GM19372 (cell line): ENCODE measurements around the gene FOXD4L3.
"Not testable (repeated sequence)": the region's sequence is repeated elsewhere in the genome, so short reads cannot be mapped to it uniquely, and the experiment has no call there.

Source experiments
- ATAC-seq: cut with Tn5 transposase; IDR thresholded peaks from one replicate; pipeline ENCODE4 v1.9.1; 2021; ENCODE audit warnings: mild to moderate bottlenecking, low read depth, moderate library complexity; ENCODE audit not compliant: unreplicated experiment

FOXD4L3 gene

DNA sequence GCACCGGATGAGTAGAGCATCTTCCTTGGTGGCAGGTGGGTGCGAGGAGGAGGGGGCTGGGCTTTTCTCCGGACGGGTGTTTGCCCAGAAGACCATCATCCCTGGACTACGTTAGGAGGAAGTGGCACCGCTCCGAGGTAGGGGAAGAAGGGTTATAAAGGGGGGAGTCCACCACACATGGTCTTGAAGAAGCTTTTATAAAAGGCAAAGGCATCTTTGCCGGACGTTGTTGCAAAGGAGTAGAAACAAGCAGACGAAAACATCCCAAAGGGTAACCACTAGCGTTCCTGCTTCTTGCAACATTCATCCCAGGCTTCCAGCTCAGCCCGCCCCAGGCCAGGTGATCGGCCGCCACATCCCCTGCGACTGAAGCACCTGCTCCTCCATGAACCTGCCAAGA, at the start of gene FOXD4L3:
FOXD4L3 (plus strand) TSS at position 301 of the 400 bp plus-strand sequence; CDS start at position 386, 85 bp downstream.
- ATAC-seq: not testable (repeated sequence)

- ATAC-seq: not testable (repeated sequence)
Measured at GRCh38 chr9:68281041-68281440, 21.6 kb upstream of the FOXD4L3 start.

DNA sequence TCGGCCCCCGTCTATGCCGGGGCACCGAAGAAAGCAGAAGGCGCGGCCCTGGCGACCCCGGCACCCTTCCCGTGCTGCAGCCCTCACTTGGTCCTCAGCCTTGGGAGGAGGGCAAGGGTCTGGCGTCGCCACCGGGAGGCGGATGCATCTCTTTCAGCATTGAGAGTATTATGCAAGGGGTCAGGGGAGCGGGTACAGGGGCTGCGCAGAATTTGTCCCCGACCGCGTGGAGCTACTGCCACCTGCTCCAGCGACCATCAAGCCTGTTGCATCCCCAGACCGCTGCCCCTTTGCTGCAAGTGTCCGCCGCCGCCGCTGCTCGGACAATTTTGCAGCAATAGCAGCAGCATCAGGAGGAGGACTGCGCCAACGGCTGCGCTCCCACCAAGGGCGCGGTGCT, 1.1 kb downstream of the FOXD4L3 start:
- ATAC-seq: not testable (repeated sequence)

GRCh38 chr9:68304212-68304611, 1.5 kb downstream of the FOXD4L3 start:
- not testable (repeated sequence) for ATAC-seq

DNA sequence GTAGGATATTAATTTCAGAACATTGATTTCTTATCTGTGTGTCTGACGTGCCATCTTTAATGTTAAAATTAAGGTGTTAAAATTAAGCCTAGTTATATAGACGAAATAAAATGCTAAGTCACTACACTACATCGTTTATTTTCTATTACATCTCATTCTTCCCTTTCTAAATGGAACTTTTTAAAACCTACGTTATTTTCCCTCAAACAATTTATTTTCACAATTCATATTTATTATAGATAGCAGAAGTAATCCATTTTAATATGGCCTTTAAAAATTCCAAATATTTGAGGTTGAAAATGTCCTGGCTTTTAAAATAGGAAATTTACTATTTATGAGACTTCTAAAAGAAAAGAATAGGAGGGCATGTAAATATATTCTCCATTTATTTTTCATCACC, 2.1 kb downstream of the FOXD4L3 start:
- ATAC-seq: not testable (repeated sequence)

- not testable (repeated sequence) for ATAC-seq
Measured at GRCh38 chr9:68305680-68306285, 3.1 kb downstream of the FOXD4L3 start.

GRCh38 chr9:68306391-68306964, 3.8 kb downstream of the FOXD4L3 start:
- not testable (repeated sequence) for ATAC-seq

GRCh38 chr9:68307127-68307526, 4.5 kb downstream of the FOXD4L3 start:
- not testable (repeated sequence) for ATAC-seq

DNA sequence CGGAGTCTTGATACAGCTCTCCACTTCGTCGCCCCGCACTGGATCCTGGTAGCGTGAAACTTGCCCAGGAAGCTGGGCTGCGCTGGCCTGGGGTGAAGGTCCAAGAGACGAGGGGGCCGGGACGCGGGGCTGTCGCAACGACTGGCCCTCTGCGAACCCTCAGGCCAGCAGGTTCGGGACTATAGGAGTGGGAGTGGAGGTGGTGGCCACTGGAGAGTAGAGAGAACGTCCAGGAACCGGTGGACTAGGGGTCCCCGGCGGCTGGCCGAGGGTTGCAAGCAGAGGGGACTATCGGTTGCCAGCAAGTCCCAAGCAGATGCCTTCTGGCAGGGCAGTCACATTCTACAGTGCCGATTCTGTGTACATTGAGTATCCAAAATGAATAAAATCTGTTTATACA, 5.0 kb downstream of the FOXD4L3 start:
- not testable (repeated sequence) for ATAC-seq

- ATAC-seq: not testable (repeated sequence)
Measured at GRCh38 chr9:68311208-68311607, 8.5 kb downstream of the FOXD4L3 start.

DNA sequence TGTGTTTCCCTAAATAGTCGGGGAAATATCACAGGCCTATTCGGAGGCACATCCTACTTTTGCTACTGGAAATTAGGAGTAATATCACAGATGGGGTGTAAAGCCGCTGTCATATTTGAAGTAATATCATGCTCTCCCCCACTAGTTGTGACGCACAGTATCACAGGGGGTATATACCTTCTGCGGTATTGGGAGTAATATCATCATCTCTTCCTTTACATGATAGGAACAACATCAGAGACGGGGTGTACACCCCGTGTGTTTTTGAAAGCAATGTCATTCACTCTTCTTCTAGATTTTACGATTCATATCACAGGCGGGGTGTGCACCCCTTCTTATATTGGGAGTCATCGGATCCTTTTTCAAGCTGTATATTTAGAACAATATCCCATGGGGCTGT, 15.5 kb downstream of the FOXD4L3 start:
- not testable (repeated sequence) for ATAC-seq

GRCh38 chr9:68323749-68324148, 21.1 kb downstream of the FOXD4L3 start:
- not testable (repeated sequence) for ATAC-seq

DNA sequence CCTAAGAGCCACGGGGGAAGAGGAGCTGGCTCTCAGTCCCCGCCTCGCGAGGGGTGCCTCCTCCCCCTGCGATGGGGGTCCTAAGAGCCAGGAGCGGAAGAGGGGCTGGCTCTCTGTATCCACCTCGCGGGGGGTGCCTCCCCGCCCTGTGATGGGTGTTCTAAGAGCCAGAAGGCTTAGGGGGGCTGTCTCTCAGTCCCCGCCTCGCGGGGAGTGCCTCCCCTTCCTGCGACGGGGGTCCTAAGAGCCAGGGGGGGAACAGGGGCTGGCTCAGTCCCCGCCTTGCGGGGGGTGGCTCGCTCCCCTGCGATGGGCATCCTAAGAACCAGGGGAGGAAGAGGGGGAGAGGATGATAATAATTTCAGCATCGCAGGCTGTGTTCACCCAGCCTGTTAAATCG, 21.9 kb downstream of the FOXD4L3 start:
- ATAC-seq: not testable (repeated sequence)

DNA sequence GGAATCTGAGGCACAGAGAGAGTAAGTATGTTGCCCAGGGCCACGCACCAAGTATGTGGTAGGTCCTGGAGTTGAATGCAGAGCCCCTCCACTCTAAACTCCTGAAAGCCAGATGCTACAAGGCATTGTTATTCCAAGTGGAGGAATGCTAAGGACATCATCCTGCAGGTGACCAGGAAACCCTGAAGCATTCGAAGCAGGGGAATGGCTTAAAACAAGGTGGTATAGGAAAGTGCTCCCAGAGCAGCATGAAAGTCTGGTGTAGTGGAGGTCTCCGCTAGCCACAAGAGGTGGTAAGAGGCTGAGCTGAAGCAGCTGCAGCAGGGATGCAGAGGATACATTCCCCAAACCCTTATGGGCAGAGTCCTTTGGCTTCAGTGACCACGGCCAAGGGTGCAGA, 26.4 kb downstream of the FOXD4L3 start:
- not testable (repeated sequence) for ATAC-seq

DNA sequence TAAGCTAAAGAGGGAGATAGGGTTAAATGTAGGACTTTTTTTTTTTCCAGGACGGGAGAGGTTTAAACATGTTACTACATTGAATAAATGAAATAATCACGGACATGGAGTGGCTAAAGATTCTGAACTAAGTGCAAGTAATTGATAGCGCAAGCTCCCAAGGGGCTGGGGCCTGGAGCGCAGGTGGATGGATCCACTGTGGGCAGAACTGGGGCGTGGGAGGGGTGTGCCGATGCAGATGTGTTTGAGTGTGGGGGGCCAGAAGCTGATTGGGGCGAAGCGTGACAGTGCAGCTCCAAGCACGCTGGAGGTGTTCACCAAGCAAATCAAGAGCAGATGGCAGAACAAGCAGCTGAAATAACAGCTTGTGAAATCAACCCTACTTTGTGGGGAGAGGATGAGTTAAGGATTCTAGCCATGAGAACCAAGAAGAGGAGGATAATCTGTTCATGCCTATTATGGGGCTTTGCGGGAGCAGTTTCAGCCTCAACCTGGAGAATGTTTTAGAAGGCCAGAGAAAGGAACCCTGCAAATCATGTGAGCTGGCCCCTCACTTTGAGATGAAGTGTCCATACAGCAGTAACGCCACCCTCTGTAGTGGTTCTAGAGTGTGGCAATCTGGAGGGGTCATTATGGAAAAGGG, 28.0 kb downstream of the FOXD4L3 start:
- ATAC-seq: not testable (repeated sequence)

DNA sequence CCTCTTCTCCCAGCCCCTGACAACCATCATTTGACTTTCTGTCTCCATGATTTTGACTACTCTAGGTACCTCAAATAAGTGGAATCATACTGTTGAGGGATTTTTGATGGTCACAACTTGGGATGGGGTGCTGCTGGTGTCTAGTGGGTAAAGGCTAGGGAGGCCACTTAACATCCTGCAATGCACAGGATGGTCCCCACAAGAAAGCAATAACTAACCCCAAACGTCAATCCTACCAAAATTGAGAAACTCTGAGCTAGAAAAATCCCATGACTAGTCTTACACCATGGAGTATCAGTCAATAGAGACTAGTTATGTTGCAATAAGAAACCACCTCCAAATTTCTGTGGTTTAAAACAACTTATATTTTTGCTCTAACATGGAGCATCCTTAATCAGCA, 29.5 kb downstream of the FOXD4L3 start:
- not testable (repeated sequence) for ATAC-seq

GRCh38 chr9:68335935-68336334, 33.3 kb downstream of the FOXD4L3 start:
- ATAC-seq: not testable (repeated sequence)

GRCh38 chr9:68336639-68337339, 34.1 kb downstream of the FOXD4L3 start:
- not testable (repeated sequence) for ATAC-seq

DNA sequence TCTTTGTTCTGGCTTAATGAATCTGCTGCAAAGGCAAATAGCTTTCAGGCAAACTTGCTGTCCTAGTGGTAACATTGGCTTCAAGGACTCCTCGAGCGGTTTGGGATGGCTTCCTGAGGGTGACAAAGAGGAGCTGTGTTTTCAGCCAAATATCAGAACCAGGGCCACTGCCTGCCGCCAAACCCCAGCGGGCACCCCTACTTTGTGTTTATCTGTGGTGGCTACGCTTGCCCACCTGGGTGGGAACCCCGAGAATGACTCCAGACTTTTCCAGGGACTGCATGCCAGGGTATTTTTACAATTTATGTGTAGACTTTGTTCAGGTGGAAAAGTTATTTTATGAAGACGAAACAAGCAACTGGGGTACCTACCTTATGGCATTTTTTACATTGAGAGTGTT, 35.3 kb downstream of the FOXD4L3 start:
- not testable (repeated sequence) for ATAC-seq

- peak; percentile 94 for ATAC-seq
Measured at GRCh38 chr9:68342265-68343025, 39.8 kb downstream of the FOXD4L3 start.
